Keratinocyte (primary cell): ENCODE data around the gene MSANTD1. TPM values are rescaled to one million over a fixed set of nuclear protein-coding genes. Genes with fewer than 3 reads are reported as not detected.

ENCODE experiments used
- DNase-seq: peaks from one replicate; pipeline ENCODE4 v3.0.0-alpha.2; 2011; ENCODE audit warnings: low read depth, missing footprints, low spot score
- FAIRE-seq: peaks from 2 replicates; lab custom pipeline; 2011; peaks lifted over from hg19 to GRCh38; lab: Jason Lieb, UNC
- H2AFZ ChIP-seq: 2 replicates; pipeline ENCODE4 v1.6.0; 2012; ENCODE audit warnings: low read length, control low read depth, inconsistent platforms; ENCODE audit not compliant: control insufficient read depth
- H3K27ac ChIP-seq: 2 replicates; pipeline ENCODE4 v1.5.1; 2011; ENCODE audit warnings: low read length; ENCODE audit not compliant: control insufficient read depth, insufficient read depth
- H3K27me3 ChIP-seq: 3 replicates; pipeline ENCODE4 v1.6.0; 2011; ENCODE audit warnings: low read length; ENCODE audit not compliant: control insufficient read depth, insufficient read depth; ENCODE audit errors: extremely low read depth
- H3K36me3 ChIP-seq, 2 experiments: 2 replicates in 1 of 2; 3 replicates in 1 of 2; pipeline ENCODE4 v1.5.1; 2011; ENCODE audit warnings: low read length in 2 of 2, mild to moderate bottlenecking in 1 of 2; ENCODE audit not compliant: control insufficient read depth in 2 of 2, insufficient read depth in 2 of 2; ENCODE audit errors: extremely low read depth in 1 of 2
- H3K4me1 ChIP-seq: 3 replicates; pipeline ENCODE4 v1.5.1; 2011; ENCODE audit warnings: low read length; ENCODE audit not compliant: control insufficient read depth, insufficient read depth; ENCODE audit errors: extremely low read depth
- H3K4me2 ChIP-seq: 3 replicates; pipeline ENCODE4 v1.6.0; 2011; ENCODE audit warnings: low read depth, low read length; ENCODE audit not compliant: control insufficient read depth, insufficient read depth; ENCODE audit errors: extremely low read depth
- H3K4me3 ChIP-seq, 3 experiments: fragments of 200-600 bp in 1 of 3; sonication (generic) in 1 of 3; 2 replicates in 2 of 3; 3 replicates in 1 of 3; pipeline ENCODE4 v1.5.1; 2011 to 2016; ENCODE audit warnings: low read length in 3 of 3, mild to moderate bottlenecking in 3 of 3, control low read depth in 2 of 3, inconsistent platforms in 1 of 3, low read depth in 1 of 3, mixed read lengths in 1 of 3, mixed run types in 1 of 3, moderate library complexity in 1 of 3; ENCODE audit not compliant: control insufficient read depth in 2 of 3, insufficient read depth in 2 of 3; ENCODE audit errors: extremely low read depth in 1 of 3
- H3K79me2 ChIP-seq: 2 replicates; pipeline ENCODE4 v1.6.0; 2012; ENCODE audit warnings: low read length; ENCODE audit not compliant: control insufficient read depth, insufficient read depth
- H3K9ac ChIP-seq: 3 replicates; pipeline ENCODE4 v1.6.0; 2011; ENCODE audit warnings: low read length; ENCODE audit not compliant: control insufficient read depth, insufficient read depth; ENCODE audit errors: extremely low read depth
- H3K9me1 ChIP-seq: 3 replicates; pipeline ENCODE4 v1.6.0; 2011; ENCODE audit warnings: low read length; ENCODE audit not compliant: control insufficient read depth, insufficient read depth; ENCODE audit errors: extremely low read depth
- H3K9me3 ChIP-seq: 2 replicates; pipeline ENCODE4 v1.5.1; 2012; ENCODE audit warnings: low read depth, low read length; ENCODE audit not compliant: control insufficient read depth
- H4K20me1 ChIP-seq: 3 replicates; pipeline ENCODE4 v1.6.0; 2011; ENCODE audit warnings: low read length; ENCODE audit not compliant: control insufficient read depth, insufficient read depth; ENCODE audit errors: extremely low read depth
- EZH2 ChIP-seq: IDR thresholded peaks from one replicate; pipeline ENCODE4 v1.6.1; 2012; ENCODE audit warnings: inconsistent platforms, mild to moderate bottlenecking, low read length, moderate library complexity
- dilution Hi-C: fragments of 300-500 bp; cut with MboI; formaldehyde crosslinking; loops from one replicate; pipeline ENCODE4 v1.7.0; 2020; ENCODE audit warnings: low sequenced_read_pairs; ENCODE audit not compliant: extremely low pct_ligation_motif_present
- polyA plus RNA-seq, 5 experiments: library from polyadenylated mRNA; depleted of rRNA in 3 of 5; stranded (reverse) in 3 of 5; stranded (forward) in 1 of 5; unstranded in 1 of 5; fragments of >200 nt; gene quantifications; 1 replicate in 1 of 5; 2 replicates in 3 of 5; 3 replicates in 1 of 5; pipeline versions ENCODE4 v1.2.1 to v1.2.3, GENCODE V29; 2011 to 2012; ENCODE audit warnings: missing spikeins in 2 of 5, low read depth in 1 of 5, low replicate concordance in 1 of 5
- TF ChIP-seq, protein P1 (sequence below), 3 experiments: IDR thresholded peaks in 1 of 3; conservative IDR thresholded peaks in 1 of 3; optimal IDR thresholded peaks in 1 of 3; 2 replicates in 2 of 3; 3 replicates in 1 of 3; pipeline versions ENCODE3 to v1.5.1; 2011; ENCODE audit warnings: low read length in 3 of 3, mild to moderate bottlenecking in 3 of 3, moderate library complexity in 2 of 3, control low read depth in 1 of 3, inconsistent platforms in 1 of 3; ENCODE audit not compliant: insufficient read depth in 2 of 3; ENCODE audit errors: extremely low read depth in 1 of 3

Gene MSANTD1
- polyA plus RNA-seq, 1 donor (not counting 4 experiments of a cell fraction or from before 2014, with no cell fraction given) = not detected

DNA sequence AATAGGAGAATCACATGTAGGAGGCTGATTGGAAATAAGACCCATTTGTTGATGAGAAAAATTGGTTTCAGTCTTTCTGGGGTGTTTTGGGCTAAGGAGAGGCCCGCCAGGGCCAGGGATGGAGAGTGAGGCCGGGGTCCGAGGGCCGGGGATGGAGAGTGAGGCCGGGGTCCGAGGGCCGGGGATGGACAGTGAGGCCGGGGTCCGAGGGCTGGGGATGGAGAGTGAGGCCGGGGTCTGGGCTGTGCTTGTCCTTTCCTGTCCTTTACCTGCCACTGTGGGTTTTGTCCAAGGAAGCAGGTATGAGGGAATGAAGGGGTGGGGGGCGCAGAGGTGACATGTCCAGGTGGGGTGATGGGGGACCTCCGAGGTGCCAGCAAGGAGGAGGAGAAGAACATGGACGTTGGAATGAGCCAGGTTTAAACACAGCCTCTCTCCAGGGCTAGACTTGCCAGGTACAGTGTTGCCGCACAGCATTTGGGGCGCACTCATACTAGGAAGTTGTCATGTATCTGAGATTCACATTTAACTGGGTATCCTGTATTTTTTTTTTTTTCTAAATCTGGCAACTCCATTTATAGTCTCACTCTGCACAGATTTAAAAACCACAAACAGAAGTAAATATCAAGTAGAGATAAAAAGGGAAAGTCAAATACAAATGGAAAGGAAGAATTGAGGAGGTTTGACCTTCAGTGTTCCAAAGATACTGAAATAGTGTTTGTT, 52.7 kb downstream of the MSANTD1 start:
- DNase-seq (no peak), FAIRE-seq (no peak)

DNA sequence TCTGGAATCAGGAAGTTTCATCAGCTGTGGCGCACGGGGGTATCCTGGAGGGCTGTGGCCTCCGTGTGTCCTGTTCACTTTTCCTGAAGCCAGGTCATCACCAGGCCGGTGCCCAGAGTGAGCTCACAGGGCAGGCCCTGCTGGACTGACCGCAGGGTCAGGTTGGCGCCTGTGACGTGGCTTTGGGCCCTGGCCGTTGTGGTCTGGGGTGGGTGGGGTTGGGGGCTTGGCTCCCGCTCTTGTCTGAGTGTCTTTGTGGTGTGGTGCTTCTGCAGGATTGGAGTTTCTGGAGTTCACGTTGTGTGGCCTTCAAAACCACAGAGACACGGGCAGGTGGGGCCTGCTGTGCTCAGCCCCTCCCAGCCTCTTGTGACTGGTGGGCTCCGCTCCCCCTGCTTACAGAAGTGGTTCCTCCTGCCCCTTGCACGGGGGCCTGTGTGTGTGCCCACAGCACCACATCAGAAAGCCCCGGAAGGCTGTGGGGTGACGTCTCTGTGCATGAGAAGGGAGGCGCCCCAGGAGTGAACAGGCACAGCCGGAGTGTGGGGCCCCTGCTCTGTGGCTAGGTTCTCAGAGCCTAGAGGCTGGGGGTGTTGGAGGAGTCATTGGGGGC, 53.3 kb downstream of the MSANTD1 start:
- no peaks in the 10 kb centered on the region for H3K9me3 ChIP-seq
- H3K9me1 ChIP-seq = no peaks in the 10 kb centered on the region
- TF ChIP-seq EZH2 = no peak
- TF ChIP-seq, protein P1, sequence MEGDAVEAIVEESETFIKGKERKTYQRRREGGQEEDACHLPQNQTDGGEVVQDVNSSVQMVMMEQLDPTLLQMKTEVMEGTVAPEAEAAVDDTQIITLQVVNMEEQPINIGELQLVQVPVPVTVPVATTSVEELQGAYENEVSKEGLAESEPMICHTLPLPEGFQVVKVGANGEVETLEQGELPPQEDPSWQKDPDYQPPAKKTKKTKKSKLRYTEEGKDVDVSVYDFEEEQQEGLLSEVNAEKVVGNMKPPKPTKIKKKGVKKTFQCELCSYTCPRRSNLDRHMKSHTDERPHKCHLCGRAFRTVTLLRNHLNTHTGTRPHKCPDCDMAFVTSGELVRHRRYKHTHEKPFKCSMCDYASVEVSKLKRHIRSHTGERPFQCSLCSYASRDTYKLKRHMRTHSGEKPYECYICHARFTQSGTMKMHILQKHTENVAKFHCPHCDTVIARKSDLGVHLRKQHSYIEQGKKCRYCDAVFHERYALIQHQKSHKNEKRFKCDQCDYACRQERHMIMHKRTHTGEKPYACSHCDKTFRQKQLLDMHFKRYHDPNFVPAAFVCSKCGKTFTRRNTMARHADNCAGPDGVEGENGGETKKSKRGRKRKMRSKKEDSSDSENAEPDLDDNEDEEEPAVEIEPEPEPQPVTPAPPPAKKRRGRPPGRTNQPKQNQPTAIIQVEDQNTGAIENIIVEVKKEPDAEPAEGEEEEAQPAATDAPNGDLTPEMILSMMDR (optimal IDR thresholded peaks at IDR 0.05 in 1 of 3, IDR thresholded peaks at IDR 0.05 in 1 of 3, conservative IDR thresholded peaks at IDR 0.05 in 1 of 3; ENCODE audit: extremely low read depth in 1 of 3, insufficient read depth in 2 of 3, low read length in 3 of 3) = no peak
- H3K9ac ChIP-seq = no peak overlapping the region
- H2AFZ ChIP-seq = no peak overlapping the region
- H3K4me1 ChIP-seq = no peaks in the 10 kb centered on the region
- no peaks in the 10 kb centered on the region for H3K79me2 ChIP-seq
- FAIRE-seq (no peak), DNase-seq (no peak)
- no peak overlapping the region for H3K4me3 ChIP-seq
- peaks cover 21% of the 10 kb centered on the region for H3K27me3 ChIP-seq
- H3K4me2 ChIP-seq = no peak overlapping the region
- peaks cover 3% of the 10 kb centered on the region for H4K20me1 ChIP-seq
- dilution Hi-C loops = no loop called here
- H3K27ac ChIP-seq = no peak overlapping the region
- H3K36me3 ChIP-seq = no peaks in the 10 kb centered on the region

More for the DNA sequence above, 52.7 kb downstream of the MSANTD1 start:
- no peaks in the 10 kb centered on the region for H3K9me3 ChIP-seq
- no peak overlapping the region for H3K27ac ChIP-seq
- TF ChIP-seq EZH2 = no peak
- no peaks in the 10 kb centered on the region for H3K79me2 ChIP-seq
- no peak overlapping the region for H3K4me2 ChIP-seq
- no peak overlapping the region for H3K4me3 ChIP-seq
- dilution Hi-C loops = no loop called here
- H3K9me1 ChIP-seq = no peaks in the 10 kb centered on the region
- no peak overlapping the region for H2AFZ ChIP-seq
- peaks cover 3% of the 10 kb centered on the region for H4K20me1 ChIP-seq
- no peak overlapping the region for H3K9ac ChIP-seq
- H3K36me3 ChIP-seq = no peaks in the 10 kb centered on the region
- H3K4me1 ChIP-seq = no peaks in the 10 kb centered on the region
- H3K27me3 ChIP-seq = peaks cover 21% of the 10 kb centered on the region
